MM.1S (cell line): ENCODE results near the gene SQSTM1.

Experiments used
- DNase-seq: peaks from one replicate; pipeline ENCODE4 v3.0.0-alpha.2; 2015
- H2AFZ ChIP-seq: fragments of 300-600 bp; sonication (generic); 2 replicates; pipeline ENCODE4 v1.6.0; 2016; ENCODE audit warnings: antibody characterized with exemption, low read length
- H3F3A ChIP-seq: fragments of 300-600 bp; sonication (generic); 2 replicates; pipeline ENCODE4 v1.6.1; 2016; ENCODE audit warnings: mild to moderate bottlenecking, antibody characterized with exemption, low read length, moderate library complexity, mixed read lengths; ENCODE audit not compliant: insufficient read depth
- H3K27ac ChIP-seq: fragments of 300-600 bp; sonication (generic); 2 replicates; pipeline ENCODE4 v1.5.1; 2016; ENCODE audit warnings: mild to moderate bottlenecking, low read length
- H3K27me3 ChIP-seq: fragments of 300-600 bp; sonication (generic); replicated peaks from 2 replicates; pipeline ENCODE4 v1.6.0; 2016; ENCODE audit warnings: low read length; ENCODE audit not compliant: insufficient read depth
- H3K36me3 ChIP-seq: fragments of 300-600 bp; sonication (generic); replicated peaks from 2 replicates; pipeline ENCODE4 v1.6.1; 2016; ENCODE audit warnings: mild to moderate bottlenecking, low read length, mixed read lengths; ENCODE audit not compliant: insufficient read depth
- H3K4me1 ChIP-seq: fragments of 300-600 bp; sonication (generic); 2 replicates; pipeline ENCODE4 v1.6.1; 2016; ENCODE audit warnings: low read length, mixed read lengths
- H3K4me2 ChIP-seq: fragments of 300-600 bp; sonication (generic); 2 replicates; pipeline ENCODE4 v1.6.0; 2016; ENCODE audit warnings: low read depth, low read length
- H3K4me3 ChIP-seq: fragments of 300-600 bp; sonication (generic); 2 replicates; pipeline ENCODE4 v1.5.1; 2016; ENCODE audit warnings: low read length, mixed read lengths
- H3K79me2 ChIP-seq: fragments of 300-600 bp; sonication (generic); 2 replicates; pipeline ENCODE4 v1.6.1; 2016; ENCODE audit warnings: mixed run types, low read length, mixed read lengths
- H3K9ac ChIP-seq: fragments of 300-600 bp; sonication (generic); 2 replicates; pipeline ENCODE4 v1.6.1; 2016; ENCODE audit warnings: low read length, mixed read lengths
- H3K9me2 ChIP-seq: fragments of 300-600 bp; sonication (generic); replicated peaks from 2 replicates; pipeline ENCODE4 v1.6.1; 2016; ENCODE audit warnings: mild to moderate bottlenecking, low read length, mixed read lengths; ENCODE audit not compliant: insufficient read depth
- H3K9me3 ChIP-seq: fragments of 300-600 bp; sonication (generic); replicated peaks from 2 replicates; pipeline ENCODE4 v1.6.1; 2016; ENCODE audit warnings: mild to moderate bottlenecking, low read length, mixed read lengths; ENCODE audit not compliant: insufficient read depth
- H4K20me1 ChIP-seq: fragments of 300-600 bp; sonication (generic); 2 replicates; pipeline ENCODE4 v1.6.1; 2016; ENCODE audit warnings: mild to moderate bottlenecking, low read length, moderate library complexity, mixed read lengths; ENCODE audit not compliant: insufficient read depth
- CTCF ChIP-seq: fragments of 300-600 bp; sonication (generic); IDR thresholded peaks from 2 replicates; pipeline ENCODE4 v1.5.1; 2016; ENCODE audit warnings: antibody characterized with exemption, low read length, mixed read lengths
- EZH2 ChIP-seq: fragments of 300-600 bp; sonication (generic); optimal IDR thresholded peaks from 2 replicates; pipeline ENCODE3; 2017; ENCODE audit warnings: low read depth, mild to moderate bottlenecking, antibody characterized with exemption, low read length, mixed read lengths
- EZH2phosphoT487 ChIP-seq: fragments of 300-600 bp; sonication (generic); IDR thresholded peaks from 2 replicates; pipeline ENCODE4 v1.6.1; 2018; ENCODE audit warnings: antibody characterized with exemption, low read length

Gene SQSTM1

GRCh38 chr5:179827680-179828079 is 7.0 kb downstream of the SQSTM1 start:
- DNase-seq: no peak
- TF ChIP-seq CTCF (no peak), EZH2phosphoT487 (no peak), EZH2 (no peak)
- Histone ChIP-seq H3K27ac (no peak overlapping the region), H3K9ac (no peak overlapping the region), H3K79me2 (peaks cover 79% of the 10 kb centered on the region), H3K36me3 (peaks cover 35% of the 10 kb centered on the region), H3K27me3 (no peaks in the 10 kb centered on the region), H3K4me3 (no peak overlapping the region), H3F3A (peaks cover 28% of the 10 kb centered on the region), H3K4me1 (0 out of 2 replicates have a peak, but pooled peaks cover 3% of the 10 kb centered on the region), H4K20me1 (peaks cover 22% of the 10 kb centered on the region), H2AFZ (no peak overlapping the region), H3K4me2 (no peak overlapping the region), H3K9me2 (no peaks in the 10 kb centered on the region), H3K9me3 (no peaks in the 10 kb centered on the region)

GRCh38 chr5:179828756-179829421 is 8.2 kb downstream of the SQSTM1 start:
- Histone ChIP-seq H3K27me3 (no peaks in the 10 kb centered on the region), H2AFZ (no peak overlapping the region), H3K9me3 (no peaks in the 10 kb centered on the region), H3K27ac (no peak overlapping the region), H3K9me2 (no peaks in the 10 kb centered on the region), H3K4me3 (no peak overlapping the region), H3K9ac (no peak overlapping the region), H3F3A (peaks cover 35% of the 10 kb centered on the region), H4K20me1 (peaks cover 16% of the 10 kb centered on the region), H3K79me2 (peaks cover 78% of the 10 kb centered on the region), H3K4me2 (no peak overlapping the region), H3K4me1 (no peaks in the 10 kb centered on the region), H3K36me3 (peaks cover 39% of the 10 kb centered on the region)
- TF ChIP-seq EZH2 (no peak), EZH2phosphoT487 (no peak), CTCF (no peak)
- no peak for DNase-seq

GRCh38 chr5:179829732-179830435 is 9.2 kb downstream of the SQSTM1 start:
- no peak overlapping the region for H3K9ac ChIP-seq
- peaks cover 68% of the 10 kb centered on the region for H3K79me2 ChIP-seq
- peaks cover 35% of the 10 kb centered on the region for H3K36me3 ChIP-seq
- no peak for TF ChIP-seq EZH2phosphoT487
- TF ChIP-seq EZH2: no peak
- TF ChIP-seq CTCF: no peak
- H2AFZ ChIP-seq: no peak overlapping the region
- no peak for DNase-seq
- no peak overlapping the region for H3K27ac ChIP-seq
- H3K4me1 ChIP-seq: no peaks in the 10 kb centered on the region
- no peaks in the 10 kb centered on the region for H3K27me3 ChIP-seq
- H3K9me2 ChIP-seq: no peaks in the 10 kb centered on the region
- peaks cover 8% of the 10 kb centered on the region for H4K20me1 ChIP-seq
- no peak overlapping the region for H3K4me2 ChIP-seq
- no peak overlapping the region for H3K4me3 ChIP-seq
- peaks cover 35% of the 10 kb centered on the region for H3F3A ChIP-seq
- H3K9me3 ChIP-seq: no peaks in the 10 kb centered on the region
